GM19324 (cell line): Measurements from ENCODE around the gene MTCL3.

Experiments used
- ATAC-seq: cut with Tn5 transposase; IDR thresholded peaks from one replicate; pipeline ENCODE4 v1.9.1; 2021; ENCODE audit warnings: mild to moderate bottlenecking, moderate library complexity; ENCODE audit not compliant: unreplicated experiment, low FRiP score

MTCL3 gene

GRCh38 chr6:127475135-127475822 is 43.9 kb downstream of the MTCL3 start:
- no peak for ATAC-seq

GRCh38 chr6:127471379-127472255 is 47.5 kb downstream of the MTCL3 start:
- ATAC-seq = peak; percentile 56

- ATAC-seq = no peak
Measured at GRCh38 chr6:127468936-127469335, 50.2 kb downstream of the MTCL3 start.

- no peak for ATAC-seq
Measured at GRCh38 chr6:127466416-127466815, 52.7 kb downstream of the MTCL3 start.

- ATAC-seq = peak; percentile 84
Measured at GRCh38 chr6:127464881-127465459, 54.2 kb downstream of the MTCL3 start.

- ATAC-seq = no peak
Measured at GRCh38 chr6:127464161-127464880, 54.8 kb downstream of the MTCL3 start.

- ATAC-seq = no peak
Measured at GRCh38 chr6:127463056-127463455, 56.1 kb downstream of the MTCL3 start.

- no peak for ATAC-seq
Measured at GRCh38 chr6:127462376-127462775, 56.8 kb downstream of the MTCL3 start.

GRCh38 chr6:127460465-127460864 is 58.7 kb downstream of the MTCL3 start:
- no peak for ATAC-seq

GRCh38 chr6:127459231-127459641 is 59.9 kb downstream of the MTCL3 start, which contains the start of gene KIAA0408:
TSS of gene KIAA0408 (minus strand) at chr6:127459389. CDS start at chr6:127453981, 5,408 bp downstream.
- ATAC-seq = no peak

- no peak for ATAC-seq
Measured at GRCh38 chr6:127458817-127459216, 60.3 kb downstream of the MTCL3 start.

GRCh38 chr6:127458222-127458621 is 60.9 kb downstream of the MTCL3 start:
- ATAC-seq = no peak

- no peak for ATAC-seq
Measured at GRCh38 chr6:127457456-127458064, 61.6 kb downstream of the MTCL3 start.

GRCh38 chr6:127456465-127456864 is 62.7 kb downstream of the MTCL3 start:
- no peak for ATAC-seq

- no peak for ATAC-seq
Measured at GRCh38 chr6:127453845-127454619, 65.1 kb downstream of the MTCL3 start.

GRCh38 chr6:127452803-127453202 is 66.3 kb downstream of the MTCL3 start:
- no peak for ATAC-seq

GRCh38 chr6:127451388-127451787 is 67.7 kb downstream of the MTCL3 start:
- no peak for ATAC-seq

- no peak for ATAC-seq
Measured at GRCh38 chr6:127447780-127448179, 71.4 kb downstream of the MTCL3 start.

GRCh38 chr6:127446356-127446755 is 72.8 kb downstream of the MTCL3 start:
- ATAC-seq = no peak
